ENCODE data around the gene KCNQ4.

KCNQ4 gene

GRCh38 chr1:40740039-40740996, 43.3 kb upstream of the KCNQ4 start:
- no peak for ATAC-seq
- TF ChIP-seq RARB (CRISPR knock-in tag; IDR thresholded peaks at IDR 0.05) (no peak), BACH2 (CRISPR knock-in tag; IDR thresholded peaks at IDR 0.05; ENCODE audit: borderline replicate concordance) (no peak), PATZ1 (CRISPR knock-in tag; IDR thresholded peaks at IDR 0.05; ENCODE audit: borderline replicate concordance) (no peak), OSR1 (CRISPR knock-in tag; IDR thresholded peaks at IDR 0.05) (no peak), CSRNP3 (CRISPR knock-in tag; IDR thresholded peaks at IDR 0.05) (no peak), PPARA (CRISPR knock-in tag; IDR thresholded peaks at IDR 0.05; ENCODE audit: borderline replicate concordance) (no peak), GLIS3 (CRISPR knock-in tag; IDR thresholded peaks at IDR 0.05) (no peak), ARNTL (CRISPR knock-in tag; IDR thresholded peaks at IDR 0.05; ENCODE audit: borderline replicate concordance, low read depth) (no peak), ZFP3 (CRISPR knock-in tag; IDR thresholded peaks at IDR 0.05) (no peak), ZFP30 (CRISPR knock-in tag; IDR thresholded peaks at IDR 0.05) (no peak), CSDC2 (CRISPR knock-in tag; IDR thresholded peaks at IDR 0.05) (no peak)

- no peak for ATAC-seq
- no peak for TF ChIP-seq ZFP3 (CRISPR knock-in tag; IDR thresholded peaks at IDR 0.05)
Observed at GRCh38 chr1:40740997-40741736, 42.4 kb upstream of the KCNQ4 start.

GRCh38 chr1:40742363-40743061, 41.1 kb upstream of the KCNQ4 start:
- TF ChIP-seq RARB (CRISPR knock-in tag; IDR thresholded peaks at IDR 0.05), result no peak
- no peak for TF ChIP-seq BACH2 (CRISPR knock-in tag; IDR thresholded peaks at IDR 0.05; ENCODE audit: borderline replicate concordance)
- TF ChIP-seq ZFP30 (CRISPR knock-in tag; IDR thresholded peaks at IDR 0.05), result no peak
- TF ChIP-seq TSHZ2 (CRISPR knock-in tag; IDR thresholded peaks at IDR 0.05), result no peak
- no peak for TF ChIP-seq CSDC2 (CRISPR knock-in tag; IDR thresholded peaks at IDR 0.05)
- TF ChIP-seq ZFP3 (CRISPR knock-in tag; IDR thresholded peaks at IDR 0.05), result no peak
- TF ChIP-seq TCF4 (CRISPR knock-in tag; IDR thresholded peaks at IDR 0.05; ENCODE audit: borderline replicate concordance), result no peak
- ATAC-seq, result no peak

GRCh38 chr1:40743452-40743851, 40.1 kb upstream of the KCNQ4 start:
- no peak for ATAC-seq

More at GRCh38 chr1:40743452-40743851, 40.1 kb upstream of the KCNQ4 start:
- TF ChIP-seq PATZ1 (CRISPR knock-in tag; IDR thresholded peaks at IDR 0.05; ENCODE audit: borderline replicate concordance), result no peak
- no peak for TF ChIP-seq RARB (CRISPR knock-in tag; IDR thresholded peaks at IDR 0.05)
- no peak for TF ChIP-seq ZNF8 (CRISPR knock-in tag; IDR thresholded peaks at IDR 0.05)
- TF ChIP-seq ZNF70 (CRISPR knock-in tag; IDR thresholded peaks at IDR 0.05), result no peak
- TF ChIP-seq PPARA (CRISPR knock-in tag; IDR thresholded peaks at IDR 0.05; ENCODE audit: borderline replicate concordance), result no peak
- no peak for TF ChIP-seq TCF4 (CRISPR knock-in tag; IDR thresholded peaks at IDR 0.05; ENCODE audit: borderline replicate concordance)
